CD4-positive, alpha-beta T cell (primary cell): ENCODE data around the gene CLDN18. TPM values are rescaled to one million over a fixed set of nuclear protein-coding genes. Genes with fewer than 3 reads are reported as not detected.

ENCODE experiments used
- ATAC-seq: fragments of 200-7000 bp; cut with Tn5 transposase; one replicate; pipeline ENCODE4 v1.10.0; 2022; ENCODE audit warnings: mild to moderate bottlenecking; ENCODE audit not compliant: poor library complexity
- CTCF ChIA-PET: fragments of 350-600 bp; sonication (Branson Sonifier 250); formaldehyde crosslinking; loops from one replicate; lab custom pipeline; 2021; ENCODE audit warnings: antibody characterized with exemption, inconsistent platforms; lab: Charles Lee
- POLR2A ChIA-PET: fragments of 350-600 bp; sonication (Branson Sonifier 250); formaldehyde crosslinking; loops from one replicate; lab custom pipeline; 2021; ENCODE audit warnings: antibody characterized with exemption, inconsistent platforms; lab: Charles Lee
- DNase-seq, 14 experiments: peaks; one replicate each; pipeline ENCODE4 v3.0.0-alpha.2; 2013 to 2020; ENCODE audit warnings: mixed read lengths in 2 of 14
- H3K27ac ChIP-seq, 2 donors: one replicate each; pipeline versions ENCODE4 v1.5.1 to v1.7.0; 2013; ENCODE audit warnings: low read length in 2 of 2, low read depth in 1 of 2, mild to moderate bottlenecking in 1 of 2
- H3K27me3 ChIP-seq, 2 experiments: 1 replicate in 1 of 2; 2 replicates in 1 of 2; pipeline versions ENCODE4 v1.6.1 to v1.7.0; 2013; ENCODE audit warnings: low read length in 2 of 2, control low read depth in 1 of 2, mild to moderate bottlenecking in 1 of 2, moderate library complexity in 1 of 2; ENCODE audit not compliant: insufficient read depth in 2 of 2, control insufficient read depth in 1 of 2
- H3K36me3 ChIP-seq: one replicate; pipeline ENCODE4 v1.6.1; 2013; ENCODE audit warnings: low read length, control low read depth; ENCODE audit not compliant: insufficient read depth
- H3K4me1 ChIP-seq: one replicate; pipeline ENCODE4 v1.6.1; 2013; ENCODE audit warnings: low read length, control low read depth; ENCODE audit not compliant: insufficient read depth
- H3K4me3 ChIP-seq: one replicate; pipeline ENCODE4 v1.5.1; 2013; ENCODE audit warnings: mild to moderate bottlenecking, low read length, moderate library complexity
- H3K9me3 ChIP-seq, 2 experiments: 1 replicate in 1 of 2; 2 replicates in 1 of 2; pipeline versions ENCODE4 v1.6.1 to v1.7.0; 2013; ENCODE audit warnings: low read length in 2 of 2, mild to moderate bottlenecking in 2 of 2, control low read depth in 1 of 2, moderate library complexity in 1 of 2; ENCODE audit not compliant: control insufficient read depth in 1 of 2, insufficient read depth in 1 of 2
- H3K27ac Mint-ChIP-seq: one replicate; pipeline ENCODE4 v1.8.0; 2020; ENCODE audit warnings: mixed read lengths
- H3K27me3 Mint-ChIP-seq: one replicate; pipeline ENCODE4 v1.8.0; 2021; ENCODE audit warnings: mixed read lengths
- H3K36me3 Mint-ChIP-seq: one replicate; pipeline ENCODE4 v1.8.0; 2021; ENCODE audit warnings: low read depth, mixed read lengths
- H3K4me1 Mint-ChIP-seq: one replicate; pipeline ENCODE4 v1.8.0; 2021; ENCODE audit warnings: low read depth, mixed read lengths
- H3K4me3 Mint-ChIP-seq: one replicate; pipeline ENCODE4 v1.8.0; 2020; ENCODE audit warnings: mild to moderate bottlenecking, mixed read lengths
- H3K9me3 Mint-ChIP-seq: one replicate; pipeline ENCODE4 v1.8.0; 2020; ENCODE audit warnings: mixed read lengths
- CTCF ChIP-seq: fragments of 200-600 bp; IDR thresholded peaks from one replicate; pipeline ENCODE4 v1.8.0; 2022; ENCODE audit warnings: antibody characterized with exemption, mild to moderate bottlenecking
- intact Hi-C, 2 experiments: fragments of 100-400 bp; cut with DNase I in 1 of 2; cut with micrococcal nuclease in 1 of 2; formaldehyde crosslinking; loops; one replicate each; pipeline versions ENCODE4 v1.15.1 to v1.9.0; 2023 to 2025; cut with DNase I, micrococcal nuclease
- total RNA-seq, 174 experiments: library from RNA in 2 of 174; stranded (reverse) in 2 of 174; gene quantifications; one replicate each; pipeline ENCODE4 v1.2.3 and lab custom pipeline; 2021 to 2026

The CLDN18 gene
- total RNA-seq, 2 experiments from 2014 or later, result not detected

DNA sequence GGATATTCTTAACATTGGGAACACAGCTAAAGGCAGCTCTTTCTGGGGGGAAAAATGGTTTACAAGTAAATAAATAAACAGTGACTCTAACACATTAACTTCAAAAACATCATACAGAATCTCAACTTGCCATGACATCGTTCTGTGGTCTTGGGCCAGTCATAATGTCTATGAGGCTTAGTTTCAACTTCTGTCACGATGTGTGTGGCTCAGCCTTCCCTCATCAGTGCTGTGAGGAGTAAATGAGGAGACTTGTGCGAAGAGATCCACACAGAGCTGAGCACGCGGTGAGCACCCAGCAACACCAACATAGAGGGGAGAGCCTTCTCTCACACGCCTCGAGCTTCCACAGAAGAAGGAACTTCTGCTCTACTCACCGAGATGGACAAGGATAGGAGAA, 56.4 kb downstream of the CLDN18 start:
- no peak for ATAC-seq
- Histone ChIP-seq H3K27ac (no peak overlapping the region), H3K27me3 (no peaks in the 10 kb centered on the region), H3K4me1 (no peaks in the 10 kb centered on the region), H3K36me3 (no peaks in the 10 kb centered on the region), H3K9me3 (no peaks in the 10 kb centered on the region), H3K4me3 (no peak overlapping the region)
- Mint-ChIP-seq H3K27me3 (peaks cover 8% of the 10 kb centered on the region), H3K27ac (no peak overlapping the region), H3K4me1 (no peaks in the 10 kb centered on the region), H3K4me3 (no peak overlapping the region), H3K9me3 (no peaks in the 10 kb centered on the region), H3K36me3 (no peaks in the 10 kb centered on the region)
- CTCF ChIA-PET, result no interaction called here
- POLR2A ChIA-PET, result no interaction called here
- no peak for DNase-seq
- intact Hi-C loops, result loop anchor here in 1 of 2 experiments (5.0 kb wide), 1 partner anchor 851 kb away; no protein-coding TSS in a partner anchor
- no peak for TF ChIP-seq CTCF

DNA sequence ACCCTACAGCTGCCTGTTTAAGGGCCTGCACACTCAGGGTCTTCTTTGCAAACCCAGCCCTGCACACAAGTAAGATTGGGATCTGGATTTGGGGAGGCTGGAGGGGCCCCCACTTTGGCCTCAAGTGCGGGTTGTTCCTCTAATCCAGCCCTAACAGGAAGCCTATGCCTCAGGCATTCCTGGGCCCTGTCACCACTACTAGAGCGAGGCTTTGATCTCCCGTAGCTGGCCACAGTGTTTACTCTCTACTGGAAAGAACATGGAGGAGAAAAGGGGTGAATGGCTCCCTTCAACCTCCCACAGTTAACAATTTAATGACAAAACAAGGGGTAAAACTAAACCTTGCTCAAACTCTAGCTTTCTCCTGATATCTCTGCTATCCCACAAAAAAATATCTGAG, 57.0 kb downstream of the CLDN18 start:
- TF ChIP-seq CTCF, result no peak
- Mint-ChIP-seq H3K4me3 (no peak overlapping the region), H3K4me1 (no peaks in the 10 kb centered on the region), H3K27me3 (peaks cover 8% of the 10 kb centered on the region), H3K36me3 (no peaks in the 10 kb centered on the region), H3K27ac (no peak overlapping the region), H3K9me3 (no peaks in the 10 kb centered on the region)
- no peaks in the 10 kb centered on the region for H3K4me1 ChIP-seq
- no peak for DNase-seq
- no peak overlapping the region for H3K27ac ChIP-seq
- H3K27me3 ChIP-seq, result no peaks in the 10 kb centered on the region
- ChIA-PET CTCF (no interaction called here), POLR2A (no interaction called here)
- H3K36me3 ChIP-seq, result no peaks in the 10 kb centered on the region
- no peak overlapping the region for H3K4me3 ChIP-seq
- intact Hi-C loops, result loop anchor here in 1 of 2 experiments (5.0 kb wide), 1 partner anchor 850 kb away; no protein-coding TSS in a partner anchor
- ATAC-seq, result no peak
- H3K9me3 ChIP-seq, result no peaks in the 10 kb centered on the region

GRCh38 chr3:138068046-138068445, 58.1 kb downstream of the CLDN18 start:
- H3K27me3 ChIP-seq, result no peaks in the 10 kb centered on the region
- H3K27ac Mint-ChIP-seq, result no peak overlapping the region
- ChIA-PET POLR2A (no interaction called here), CTCF (no interaction called here)
- H3K36me3 ChIP-seq, result no peaks in the 10 kb centered on the region
- intact Hi-C loops, result loop anchor here (1.0 to 5.0 kb wide), 3 partner anchors 51 to 849 kb away; no protein-coding TSS in a partner anchor
- no peaks in the 10 kb centered on the region for H3K4me1 Mint-ChIP-seq
- no peak overlapping the region for H3K27ac ChIP-seq
- ATAC-seq (no peak), DNase-seq (no peak)
- peaks cover 8% of the 10 kb centered on the region for H3K27me3 Mint-ChIP-seq
- H3K9me3 Mint-ChIP-seq, result no peaks in the 10 kb centered on the region
- TF ChIP-seq CTCF, result no peak
- H3K4me3 Mint-ChIP-seq, result no peak overlapping the region
- no peaks in the 10 kb centered on the region for H3K36me3 Mint-ChIP-seq
- H3K4me1 ChIP-seq, result no peaks in the 10 kb centered on the region
- H3K4me3 ChIP-seq, result no peak overlapping the region
- no peaks in the 10 kb centered on the region for H3K9me3 ChIP-seq
